CD4-positive, alpha-beta T cell treated with Interleukin-15 for 4 hours (primary cell): Measurements from ENCODE around the gene GRIP1.

Experiments
- DNase-seq: peaks from one replicate; pipeline ENCODE4 v3.0.0-alpha.2; 2020; ENCODE audit warnings: low spot score

Gene GRIP1

DNA sequence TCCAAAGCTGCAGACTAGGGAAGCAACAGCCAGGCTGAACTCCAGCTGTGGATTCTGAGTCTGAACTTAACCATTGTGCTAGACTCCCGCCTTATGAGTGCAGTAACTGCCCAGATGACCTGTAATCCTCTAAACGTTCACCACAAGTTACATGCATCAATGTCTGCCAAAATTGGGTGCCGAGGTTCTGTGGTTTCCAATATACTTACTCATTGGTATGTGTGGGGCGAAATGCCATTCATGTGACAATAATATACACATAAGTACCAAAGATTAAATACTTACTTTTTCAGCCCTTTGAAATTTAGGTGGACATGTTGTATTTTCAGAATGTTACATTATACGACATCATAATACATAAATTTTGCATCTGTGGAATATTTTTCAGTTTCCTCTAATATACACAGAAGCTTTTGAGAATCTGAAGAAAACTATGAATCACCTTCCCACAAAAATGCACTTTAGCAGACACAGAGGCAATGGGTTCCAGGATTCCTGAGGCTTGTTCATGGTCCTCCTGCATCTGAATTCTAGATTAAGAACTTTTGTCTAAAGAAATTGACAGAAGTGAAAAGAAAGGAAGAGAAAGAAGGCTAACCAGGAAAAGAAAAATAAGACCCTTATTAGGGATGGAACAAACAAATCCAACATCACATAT is 31.7 kb downstream of the GRIP1 start:
- no peak for DNase-seq

DNA sequence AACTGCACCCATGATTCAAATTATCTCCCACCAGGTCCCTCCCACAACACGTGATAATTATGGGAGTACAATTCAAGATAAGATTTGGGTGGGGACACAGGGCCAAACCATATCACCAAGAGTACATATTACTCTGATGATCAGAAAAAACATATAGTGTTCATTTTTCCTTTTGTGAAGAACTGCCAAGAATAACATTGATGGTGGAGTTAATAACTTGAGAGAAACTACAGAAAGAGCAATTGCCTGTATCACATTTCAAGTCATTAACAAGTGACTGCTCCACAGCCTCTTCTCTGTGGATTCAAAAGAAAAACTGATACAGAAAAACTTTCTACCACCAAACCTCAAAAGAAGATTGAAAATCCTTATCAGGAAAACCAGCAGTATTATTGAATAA is 34.7 kb downstream of the GRIP1 start:
- no peak for DNase-seq

DNA sequence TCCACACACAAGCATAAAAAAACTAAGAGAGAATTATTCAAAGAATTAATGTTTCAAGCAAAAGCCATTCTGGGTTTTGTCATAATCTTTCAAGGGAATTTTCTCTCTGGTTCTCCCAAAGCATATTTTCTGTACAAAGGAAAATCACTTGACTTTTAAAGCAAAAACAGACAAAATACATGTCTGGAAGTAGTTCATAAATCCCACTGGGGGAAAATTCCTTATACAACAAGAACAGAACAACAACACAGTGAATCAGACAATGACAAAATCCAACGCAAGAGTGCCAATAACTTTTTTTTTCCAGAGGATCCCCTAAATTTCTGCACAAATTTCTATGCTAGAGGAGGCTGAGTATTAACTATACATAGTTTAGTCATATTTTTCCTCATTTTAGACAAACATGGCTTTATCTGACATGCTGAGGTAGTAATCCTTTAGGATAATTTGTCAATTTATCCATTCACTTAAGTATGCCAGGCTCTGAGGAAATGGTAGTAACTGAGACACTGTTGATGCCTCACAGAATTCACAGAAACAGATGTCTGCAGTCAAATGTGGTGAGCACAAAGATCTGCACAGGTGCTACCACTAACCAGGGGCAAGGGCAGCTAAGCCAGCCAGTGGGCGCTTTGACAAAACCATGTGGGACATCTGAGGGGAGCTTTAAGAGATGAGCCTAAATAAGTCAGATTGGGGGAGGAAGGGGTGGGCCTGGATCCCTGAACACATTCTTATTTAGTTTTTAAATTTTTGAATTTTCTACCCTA is 38.0 kb downstream of the GRIP1 start:
- no peak for DNase-seq

DNA sequence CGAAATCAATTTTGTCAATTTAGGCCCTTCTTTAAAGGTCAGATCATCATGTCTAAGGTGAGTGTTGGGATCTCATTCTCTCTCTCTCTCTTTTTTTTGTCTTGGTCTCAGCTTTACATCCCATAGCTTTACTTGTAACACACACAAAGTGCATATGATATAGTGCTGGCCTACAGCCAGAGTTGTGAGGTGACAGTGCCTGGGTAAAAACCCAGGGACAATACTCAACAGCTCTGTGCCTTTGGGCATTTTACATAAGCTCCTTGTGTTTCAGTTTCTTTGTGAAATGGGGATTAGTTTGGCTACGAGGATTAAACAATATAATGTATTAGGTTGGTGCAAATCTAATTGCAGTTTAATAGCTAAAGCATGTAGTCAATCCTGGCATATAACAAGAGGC is 40.2 kb downstream of the GRIP1 start:
- no peak for DNase-seq

DNA sequence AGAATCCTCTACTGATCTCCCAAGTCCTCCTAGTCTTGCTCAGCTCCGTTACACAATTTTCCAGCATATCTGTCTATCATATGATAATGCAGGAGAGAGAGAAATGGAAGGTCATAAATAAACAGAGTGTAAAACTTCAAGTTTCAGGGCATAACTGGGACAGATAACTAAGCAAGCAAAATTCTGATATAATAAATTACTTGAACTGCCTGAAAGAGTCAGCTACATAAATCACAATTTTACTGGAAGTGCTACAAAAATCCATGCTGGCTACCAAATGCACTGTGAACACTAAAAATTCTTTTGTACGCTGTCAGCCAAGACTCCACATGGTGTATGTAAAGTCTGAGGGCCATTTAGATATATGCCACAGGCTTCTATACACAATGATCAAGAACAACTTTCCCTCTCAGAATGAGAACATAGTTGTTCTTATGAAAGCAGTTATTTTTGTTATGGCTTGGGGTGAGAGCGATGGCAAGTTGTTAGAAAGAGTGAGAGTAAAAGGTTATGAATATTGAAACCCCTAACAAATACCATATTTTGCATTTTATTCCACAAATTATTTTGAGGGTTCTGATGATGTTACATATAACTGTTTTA is 41.1 kb downstream of the GRIP1 start:
- DNase-seq = no peak

DNA sequence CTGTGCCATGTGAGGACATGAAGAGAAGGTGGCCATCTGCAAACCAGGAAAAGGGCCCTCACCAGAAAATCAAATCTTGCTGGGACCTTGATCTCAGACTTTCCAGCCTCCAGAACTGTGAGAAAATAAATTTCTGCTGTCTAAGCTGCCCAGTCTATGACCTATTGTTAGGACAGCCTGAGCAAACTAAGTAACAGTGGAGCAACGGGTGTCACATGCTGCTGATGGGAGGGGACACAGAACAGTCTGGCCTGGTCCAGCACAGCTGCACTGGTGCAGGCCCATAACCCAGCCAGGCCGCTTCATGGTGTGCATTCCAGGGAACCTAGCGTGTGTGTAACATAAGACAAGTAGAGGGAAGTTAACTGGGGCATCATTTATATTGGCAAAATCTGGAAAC is 42.1 kb downstream of the GRIP1 start:
- no peak for DNase-seq

DNA sequence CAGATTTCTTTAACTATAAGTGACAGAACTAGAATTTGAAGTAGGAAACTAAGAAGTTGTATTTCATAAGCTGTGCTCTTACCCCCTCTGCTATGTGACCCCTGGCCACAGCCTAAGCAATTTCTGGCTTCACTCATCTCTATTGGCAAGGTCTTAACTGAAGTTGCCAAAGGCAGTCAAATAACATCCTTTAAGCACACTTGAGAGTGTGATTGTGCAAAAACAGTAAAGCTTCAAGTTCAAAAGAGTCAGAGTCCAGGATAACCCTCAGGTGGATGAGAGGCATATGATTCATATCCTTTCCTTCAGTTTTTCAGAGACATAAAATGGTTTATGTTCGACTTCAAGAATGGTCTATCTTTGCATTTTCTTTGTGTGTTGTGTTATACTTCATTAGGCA is 45.2 kb downstream of the GRIP1 start:
- DNase-seq = no peak

DNA sequence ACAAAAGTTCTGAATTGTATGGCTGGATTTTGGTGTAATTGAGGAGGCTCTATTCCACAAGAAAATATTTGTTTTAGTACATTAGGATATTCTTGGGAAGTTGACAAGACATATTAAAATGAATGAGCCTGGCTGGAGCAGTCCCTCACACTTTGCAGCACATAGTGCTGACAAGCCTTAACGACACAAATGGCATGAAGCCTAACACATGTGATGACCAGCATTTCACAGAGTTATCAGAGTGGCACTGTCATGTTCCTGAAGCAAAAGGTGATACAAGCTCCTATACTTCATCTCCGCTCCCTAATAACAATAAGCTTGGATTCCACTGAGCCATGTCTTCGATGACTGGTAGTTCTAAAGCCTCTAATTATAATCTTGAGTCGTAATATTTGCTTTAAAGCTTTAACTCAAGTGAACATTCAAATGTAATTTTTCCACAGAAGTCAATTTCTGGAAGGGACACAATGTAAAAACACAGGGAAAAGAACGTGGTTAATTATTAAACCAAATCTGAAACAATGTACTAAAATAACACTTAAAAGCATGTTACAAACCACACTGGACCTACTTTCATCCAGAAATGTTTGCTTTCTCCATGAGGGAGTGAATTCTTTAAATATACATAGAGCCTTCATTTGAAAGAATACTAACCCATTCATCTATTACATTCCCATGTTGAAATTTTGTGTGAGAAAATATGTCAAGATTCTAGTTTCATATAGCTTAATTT is 49.6 kb downstream of the GRIP1 start:
- no peak for DNase-seq

DNA sequence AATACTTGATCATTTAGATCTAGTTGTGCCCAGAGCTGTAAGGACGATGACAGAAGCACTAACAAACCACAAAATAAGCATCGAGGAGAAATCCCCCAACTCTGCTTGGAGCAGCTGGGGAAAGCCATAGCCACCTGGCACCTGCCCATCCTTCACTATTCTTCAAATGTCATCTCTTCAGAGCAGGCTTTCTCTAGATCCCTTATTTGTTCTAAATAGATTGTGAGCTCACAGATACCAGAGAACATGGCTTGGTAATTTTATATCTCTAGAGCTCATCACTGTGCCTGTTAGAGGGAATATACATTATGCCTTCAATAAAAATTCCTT is 50.9 kb downstream of the GRIP1 start:
- no peak for DNase-seq

DNA sequence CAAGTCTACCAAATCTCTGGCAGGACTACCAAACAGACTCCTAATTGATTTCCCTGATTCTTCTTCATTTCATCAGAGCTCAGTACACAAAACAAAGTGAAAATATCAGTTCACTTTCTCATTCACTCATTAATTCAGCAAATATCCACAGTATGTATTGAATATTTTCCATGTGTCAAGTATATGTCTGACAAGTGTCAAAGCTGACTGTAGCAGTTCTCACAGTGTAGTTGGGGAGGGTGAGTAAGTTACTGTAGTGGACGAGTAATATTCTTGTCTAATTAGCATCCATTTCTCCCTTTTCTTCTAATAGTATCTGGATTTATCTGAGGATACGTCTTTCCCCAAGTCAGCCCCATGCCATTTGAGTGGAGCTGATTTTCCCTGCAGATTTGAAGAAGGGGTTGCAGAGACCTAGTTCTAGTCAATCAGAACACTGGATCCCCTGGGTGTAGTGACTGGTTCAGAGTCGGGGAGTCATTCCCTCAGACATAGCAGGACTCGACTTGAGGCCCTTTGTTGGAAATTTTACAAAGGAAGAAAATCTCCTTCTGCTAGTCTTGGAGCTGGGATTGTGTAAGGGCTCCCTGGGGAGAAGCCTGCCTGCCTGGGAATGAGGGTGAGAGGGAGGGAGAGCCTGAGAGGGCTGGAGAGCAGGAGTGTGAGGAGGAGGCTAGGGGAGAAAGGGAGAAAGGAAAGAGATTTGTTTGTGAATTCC is 51.4 kb downstream of the GRIP1 start:
- DNase-seq = no peak

DNA sequence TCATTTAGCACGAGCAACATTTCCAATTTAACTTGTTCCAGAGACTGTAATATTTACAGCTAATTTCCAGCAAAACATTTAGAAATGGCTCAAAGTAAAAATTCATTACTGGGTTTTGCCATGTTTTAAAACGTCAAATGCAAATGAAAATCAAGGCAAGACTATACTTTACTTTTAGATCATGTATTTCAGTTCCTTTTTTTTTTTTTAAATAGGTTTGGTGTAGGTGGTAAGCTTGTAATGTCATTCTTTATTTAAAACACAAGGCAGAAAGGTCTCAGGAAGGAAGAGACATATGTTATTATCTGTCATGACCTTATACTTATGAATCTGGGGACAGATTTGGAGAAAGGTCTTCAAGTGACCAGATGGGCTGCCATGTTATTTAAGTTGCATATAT is 54.1 kb downstream of the GRIP1 start:
- no peak for DNase-seq

DNA sequence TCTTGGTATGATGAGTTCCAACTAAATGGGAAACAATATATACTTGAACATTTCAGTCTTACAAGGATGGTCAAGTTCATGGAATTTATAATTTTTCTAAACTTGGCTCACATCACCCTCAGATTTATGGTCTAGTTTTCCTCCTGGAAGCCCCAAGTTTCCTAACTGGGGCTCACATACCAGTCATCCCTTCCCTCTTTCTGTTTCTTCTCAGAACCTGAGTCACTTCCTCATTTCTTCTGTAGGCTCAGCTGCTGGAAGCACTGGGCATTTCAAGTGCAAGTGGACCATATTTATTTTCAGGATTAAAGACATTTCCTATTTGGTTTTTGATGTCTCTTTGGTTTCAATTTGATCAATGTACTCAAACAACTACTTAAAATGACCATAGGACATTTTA is 55.4 kb downstream of the GRIP1 start:
- no peak for DNase-seq

DNA sequence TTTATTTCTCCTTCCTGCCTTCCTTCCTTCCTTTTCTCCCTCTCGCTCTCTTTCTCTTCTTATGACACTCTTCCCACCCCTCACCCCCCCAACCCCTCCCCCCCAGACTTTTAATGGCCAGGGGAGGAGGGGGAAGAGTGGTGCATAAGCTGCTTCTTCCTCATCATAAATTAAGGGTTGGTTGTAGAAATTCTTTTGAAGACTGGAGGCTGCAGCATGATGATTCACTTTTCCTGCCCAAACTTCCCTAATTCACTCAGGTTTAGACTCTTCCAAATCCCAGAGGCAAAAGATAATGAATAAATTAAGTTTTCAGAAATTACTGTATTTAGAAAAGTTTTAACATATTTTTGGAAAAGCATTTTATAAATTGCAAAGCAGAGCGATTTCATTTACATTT is 58.2 kb downstream of the GRIP1 start:
- no peak for DNase-seq

DNA sequence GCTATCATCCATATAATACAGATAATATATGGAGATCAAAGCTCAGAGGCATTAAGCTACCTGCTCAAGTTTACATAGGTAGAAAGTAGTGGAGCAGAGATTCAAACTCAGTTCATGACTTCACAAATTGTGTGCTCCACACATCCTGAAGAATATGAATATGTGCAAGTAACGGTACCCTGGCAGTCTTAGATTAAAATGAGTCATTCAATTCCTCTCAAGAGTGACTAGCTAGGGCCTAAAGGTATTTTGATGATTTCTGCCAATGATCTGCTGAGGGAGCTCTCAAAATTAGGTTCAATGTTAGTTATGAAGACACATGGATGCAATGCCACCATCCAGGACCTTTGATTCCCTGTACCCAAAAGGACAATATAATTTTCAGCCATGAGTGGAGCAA is 58.9 kb downstream of the GRIP1 start:
- DNase-seq = no peak

DNA sequence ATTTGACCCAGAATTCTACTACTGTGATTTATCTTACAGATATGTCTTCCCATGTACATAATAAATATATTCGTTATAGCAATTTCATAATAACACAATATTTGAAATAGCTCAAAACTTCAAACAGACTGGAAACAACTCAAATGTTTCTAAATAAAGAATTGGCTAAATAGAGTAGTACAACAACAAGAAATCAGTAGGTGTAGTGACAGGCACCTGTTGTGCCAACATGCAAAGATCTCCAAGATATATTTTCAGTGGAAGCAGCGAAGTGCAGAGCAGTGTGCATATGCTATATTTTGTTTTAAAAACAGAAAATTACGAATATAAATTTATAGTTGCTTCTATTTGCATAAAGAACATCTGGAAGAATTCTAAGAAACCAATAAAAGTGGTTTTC is 60.9 kb downstream of the GRIP1 start:
- no peak for DNase-seq

DNA sequence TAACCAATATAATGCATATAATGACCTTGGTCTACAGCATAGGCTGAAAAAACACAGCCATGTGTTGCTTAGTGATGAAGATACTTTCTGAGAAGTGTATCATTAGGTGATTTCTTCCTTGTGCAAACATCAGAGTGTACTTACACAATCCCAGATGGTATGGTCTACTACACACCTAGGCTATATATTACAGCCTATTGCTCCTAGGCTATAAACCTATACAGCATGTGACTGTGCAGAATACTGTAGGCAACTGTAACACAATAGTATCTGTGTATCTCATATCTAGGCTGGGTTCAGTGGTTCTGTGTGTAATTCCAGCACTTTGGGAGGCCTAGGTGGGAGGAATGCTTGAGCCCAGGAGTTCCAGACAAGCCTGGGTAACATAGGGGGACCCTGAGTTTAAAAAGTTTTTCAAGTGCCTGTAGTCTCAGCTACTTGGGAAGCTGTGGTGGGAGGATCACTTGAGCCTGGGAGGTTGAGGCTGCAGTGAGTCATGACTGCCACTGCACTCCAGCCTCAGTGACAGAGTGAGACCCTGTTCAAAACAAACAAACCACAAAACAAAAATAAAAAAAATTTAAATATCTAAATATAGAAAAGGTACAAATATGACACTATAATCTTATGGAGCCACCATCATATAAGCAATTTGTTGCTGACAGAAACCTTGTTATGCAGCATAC is 66.6 kb downstream of the GRIP1 start:
- DNase-seq = no peak

DNA sequence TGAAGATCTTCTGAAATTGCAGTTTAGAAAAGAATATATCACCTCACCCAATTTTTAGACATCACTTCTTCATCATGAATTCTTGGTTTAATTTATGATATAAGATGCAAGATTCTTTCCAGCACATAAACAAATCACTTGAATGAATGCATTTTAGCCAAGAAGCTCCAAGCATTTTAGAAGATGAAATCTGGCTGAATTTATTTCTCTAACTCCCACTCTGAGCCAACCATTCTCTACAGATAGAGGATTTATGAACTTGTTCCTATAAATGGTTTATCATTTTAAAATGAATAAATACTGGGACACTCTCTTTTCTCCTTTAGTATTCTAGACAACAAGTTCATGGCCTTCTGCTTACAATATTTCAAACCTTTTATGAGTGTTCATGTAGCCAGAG is 71.7 kb downstream of the GRIP1 start:
- DNase-seq = no peak

DNA sequence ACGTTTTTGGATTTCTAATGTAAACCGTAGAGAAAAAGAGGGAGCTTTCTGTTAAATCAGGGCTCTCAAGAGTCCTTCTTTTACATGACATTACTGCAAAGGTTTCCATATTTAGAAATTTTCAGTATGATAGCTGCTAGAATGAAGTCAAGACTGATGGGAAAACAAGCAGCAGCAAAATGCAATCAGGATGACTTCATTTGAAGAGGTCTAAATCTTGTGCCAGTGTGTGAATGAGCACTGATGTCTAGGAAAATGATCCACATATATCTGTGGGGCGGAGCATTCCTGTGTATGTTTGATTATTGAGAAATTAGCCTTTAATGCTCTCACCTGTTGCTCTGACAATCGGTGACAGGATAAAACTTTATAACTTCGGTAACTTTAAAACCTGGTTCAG is 73.6 kb downstream of the GRIP1 start:
- DNase-seq = no peak

DNA sequence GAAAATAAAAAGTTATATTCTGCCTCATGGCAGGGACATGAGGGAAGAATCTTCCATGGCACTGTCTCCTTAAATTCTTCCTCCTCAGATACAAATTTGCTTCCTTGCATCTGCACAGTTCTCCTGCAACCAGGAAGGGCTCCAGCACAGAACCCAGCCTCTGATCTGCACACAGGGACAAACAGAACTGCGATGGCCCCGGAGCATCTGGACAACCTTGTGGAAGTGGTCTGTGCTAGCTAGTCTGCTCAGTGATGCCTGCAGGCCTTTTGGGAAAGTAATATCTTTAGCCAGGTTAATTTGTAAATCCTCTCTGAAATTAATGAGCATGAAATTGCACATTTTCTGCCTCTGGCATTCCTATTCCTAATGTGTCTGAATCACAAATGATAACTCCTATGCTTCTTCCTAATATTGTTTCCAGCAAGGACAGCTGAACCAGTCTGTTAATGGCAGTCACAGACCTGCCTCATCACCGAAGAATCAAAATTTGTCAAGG is 74.8 kb downstream of the GRIP1 start:
- no peak for DNase-seq

DNA sequence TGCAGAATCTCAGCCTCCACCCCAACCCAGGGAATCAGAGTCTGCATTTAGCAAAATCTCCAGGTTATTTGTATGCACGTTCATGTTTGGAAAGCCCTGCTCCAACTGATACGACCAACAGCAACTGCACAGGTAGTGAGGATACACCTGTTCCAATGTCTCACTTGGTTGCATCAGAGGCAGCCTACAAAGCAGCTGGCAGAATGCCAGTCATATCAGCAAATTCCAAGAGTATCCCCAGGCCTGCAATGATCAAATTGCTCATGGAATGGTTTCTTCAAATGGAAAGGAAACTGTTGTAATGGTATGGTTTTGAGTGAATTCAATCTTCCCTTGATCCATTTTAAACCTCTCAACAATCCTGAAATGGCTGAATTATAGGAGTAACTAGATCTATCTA is 75.4 kb downstream of the GRIP1 start:
- no peak for DNase-seq

DNA sequence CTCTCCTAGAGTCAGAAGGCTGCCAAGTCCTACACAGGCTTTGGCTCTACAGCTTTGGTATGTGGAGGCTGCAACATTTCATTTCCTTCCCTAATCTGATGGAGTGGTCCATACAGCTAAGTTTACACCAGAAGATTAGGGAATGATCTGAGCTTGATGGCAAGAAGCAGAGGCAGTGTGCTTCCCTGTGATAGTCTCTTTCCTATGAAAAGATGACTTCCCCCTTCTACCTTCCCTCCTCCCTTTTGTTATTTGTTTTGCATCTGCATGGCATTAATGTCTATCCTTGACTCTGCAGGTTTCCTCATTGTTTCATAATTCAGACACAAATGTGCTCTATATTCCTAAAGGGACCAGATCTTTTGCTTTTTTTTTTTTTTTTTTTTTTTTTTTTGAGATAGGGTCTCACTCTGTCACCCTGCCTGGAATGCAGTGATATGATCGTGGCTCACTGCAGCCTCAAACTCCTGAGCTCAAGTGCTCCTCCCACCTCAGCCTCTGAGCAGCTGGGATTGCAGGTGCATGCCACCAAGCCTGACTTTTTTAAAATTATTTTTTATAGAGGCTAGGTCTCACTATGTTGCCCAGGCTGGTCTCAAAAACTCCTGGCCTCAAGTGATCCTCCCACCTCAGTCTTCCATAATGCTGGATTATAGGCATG is 76.3 kb downstream of the GRIP1 start:
- no peak for DNase-seq
